ENCODE data around the gene TNFRSF6B. TPM values are rescaled to one million over a fixed set of nuclear protein-coding genes. Genes with fewer than 3 reads are reported as not detected.

Gene TNFRSF6B
- total RNA-seq, 1 experiment from 2014 or later, result 4.6 TPM

DNA sequence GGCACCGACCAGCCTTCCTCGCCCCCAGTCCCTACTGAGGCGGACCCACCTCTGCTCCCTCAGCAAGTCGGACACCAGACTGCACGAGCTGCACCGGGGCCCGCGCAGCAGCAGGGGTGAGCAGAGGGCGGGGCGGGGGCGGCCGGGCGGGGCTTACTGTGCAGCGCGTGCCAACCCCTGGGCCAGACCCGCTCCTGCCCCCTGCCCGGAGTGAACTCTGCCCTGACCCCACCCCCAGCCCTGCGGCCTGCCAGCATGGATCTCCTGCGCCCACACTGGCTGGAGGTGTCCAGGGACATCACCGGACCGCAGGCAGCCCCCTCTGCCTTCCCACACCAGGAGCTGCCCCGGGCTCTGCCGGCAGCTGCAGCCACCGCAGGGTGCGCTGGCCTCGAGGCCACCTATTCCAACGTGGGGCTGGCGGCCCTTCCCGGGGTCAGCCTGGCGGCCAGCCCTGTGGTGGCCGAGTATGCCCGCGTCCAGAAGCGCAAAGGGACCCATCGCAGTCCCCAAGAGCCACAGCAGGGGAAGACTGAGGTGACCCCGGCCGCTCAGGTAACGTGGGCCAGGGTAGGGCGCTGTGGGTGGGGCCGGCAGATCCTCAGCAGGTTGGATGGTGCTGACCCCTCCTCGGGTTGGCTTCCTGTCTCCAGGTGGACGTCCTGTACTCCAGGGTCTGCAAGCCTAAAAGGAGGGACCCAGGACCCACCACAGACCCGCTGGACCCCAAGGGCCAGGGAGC lies 41.7 kb downstream of the TNFRSF6B start:
- peaks cover 26% of the 10 kb centered on the region for H3K4me1 ChIP-seq (ENCODE audit: low read length)
- no peaks in the 10 kb centered on the region for H3K27me3 ChIP-seq (ENCODE audit: low read length)
- H4K20me1 ChIP-seq (ENCODE audit: insufficient read depth, low read depth, low read length), result peaks cover 20% of the 10 kb centered on the region
- no peak overlapping the region for H3K9ac ChIP-seq (ENCODE audit: low read length)
- H3K79me2 ChIP-seq (ENCODE audit: low read length), result no peaks in the 10 kb centered on the region
- DNase-seq, result no peak
- H3K27ac ChIP-seq (ENCODE audit: low read length), result no peak overlapping the region
- H3K9me2 ChIP-seq (replicated peaks; ENCODE audit: insufficient read depth, low read length), result no peaks in the 10 kb centered on the region
- H3K4me3 ChIP-seq (ENCODE audit: low read length), result no peak overlapping the region
- H3K9me3 ChIP-seq (ENCODE audit: low read length), result no peaks in the 10 kb centered on the region
- no peaks in the 10 kb centered on the region; the same call in 1 of the 2 replicates for H3K36me3 ChIP-seq (ENCODE audit: insufficient read depth, low read length)
- H2AFZ ChIP-seq (ENCODE audit: low read length), result no peak overlapping the region
- no peak overlapping the region for H3K4me2 ChIP-seq (ENCODE audit: low read depth, low read length, poor library complexity, severe bottlenecking)

DNA sequence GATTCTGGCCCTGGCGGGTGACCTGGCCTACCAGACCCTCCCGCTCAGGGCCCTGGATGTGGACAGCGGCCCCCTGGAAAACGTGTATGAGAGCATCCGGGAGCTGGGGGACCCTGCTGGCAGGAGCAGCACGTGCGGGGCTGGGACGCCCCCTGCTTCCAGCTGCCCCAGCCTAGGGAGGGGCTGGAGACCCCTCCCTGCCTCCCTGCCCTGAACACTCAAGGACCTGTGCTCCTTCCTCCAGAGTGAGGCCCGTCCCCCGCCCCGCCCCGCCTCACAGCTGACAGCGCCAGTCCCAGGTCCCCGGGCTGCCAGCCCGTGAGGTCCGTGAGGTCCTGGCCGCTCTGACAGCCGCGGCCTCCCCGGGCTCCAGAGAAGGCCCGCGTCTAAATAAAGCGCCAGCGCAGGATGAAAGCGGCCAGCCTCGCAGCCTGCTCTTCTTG lies 42.3 kb downstream of the TNFRSF6B start:
- H3K27ac ChIP-seq (ENCODE audit: low read length), result no peak overlapping the region
- peaks cover 26% of the 10 kb centered on the region for H3K4me1 ChIP-seq (ENCODE audit: low read length)
- H3K4me2 ChIP-seq (ENCODE audit: low read depth, low read length, poor library complexity, severe bottlenecking), result no peak overlapping the region
- no peak overlapping the region for H3K4me3 ChIP-seq (ENCODE audit: low read length)
- H3K9me2 ChIP-seq (replicated peaks; ENCODE audit: insufficient read depth, low read length), result no peaks in the 10 kb centered on the region
- no peaks in the 10 kb centered on the region; the same call in 1 of the 2 replicates for H3K36me3 ChIP-seq (ENCODE audit: insufficient read depth, low read length)
- no peaks in the 10 kb centered on the region for H3K9me3 ChIP-seq (ENCODE audit: low read length)
- H3K9ac ChIP-seq (ENCODE audit: low read length), result no peak overlapping the region
- no peak overlapping the region for H2AFZ ChIP-seq (ENCODE audit: low read length)
- H3K79me2 ChIP-seq (ENCODE audit: low read length), result no peaks in the 10 kb centered on the region
- no peaks in the 10 kb centered on the region for H3K27me3 ChIP-seq (ENCODE audit: low read length)
- DNase-seq, result no peak
- peaks cover 20% of the 10 kb centered on the region for H4K20me1 ChIP-seq (ENCODE audit: insufficient read depth, low read depth, low read length)

DNA sequence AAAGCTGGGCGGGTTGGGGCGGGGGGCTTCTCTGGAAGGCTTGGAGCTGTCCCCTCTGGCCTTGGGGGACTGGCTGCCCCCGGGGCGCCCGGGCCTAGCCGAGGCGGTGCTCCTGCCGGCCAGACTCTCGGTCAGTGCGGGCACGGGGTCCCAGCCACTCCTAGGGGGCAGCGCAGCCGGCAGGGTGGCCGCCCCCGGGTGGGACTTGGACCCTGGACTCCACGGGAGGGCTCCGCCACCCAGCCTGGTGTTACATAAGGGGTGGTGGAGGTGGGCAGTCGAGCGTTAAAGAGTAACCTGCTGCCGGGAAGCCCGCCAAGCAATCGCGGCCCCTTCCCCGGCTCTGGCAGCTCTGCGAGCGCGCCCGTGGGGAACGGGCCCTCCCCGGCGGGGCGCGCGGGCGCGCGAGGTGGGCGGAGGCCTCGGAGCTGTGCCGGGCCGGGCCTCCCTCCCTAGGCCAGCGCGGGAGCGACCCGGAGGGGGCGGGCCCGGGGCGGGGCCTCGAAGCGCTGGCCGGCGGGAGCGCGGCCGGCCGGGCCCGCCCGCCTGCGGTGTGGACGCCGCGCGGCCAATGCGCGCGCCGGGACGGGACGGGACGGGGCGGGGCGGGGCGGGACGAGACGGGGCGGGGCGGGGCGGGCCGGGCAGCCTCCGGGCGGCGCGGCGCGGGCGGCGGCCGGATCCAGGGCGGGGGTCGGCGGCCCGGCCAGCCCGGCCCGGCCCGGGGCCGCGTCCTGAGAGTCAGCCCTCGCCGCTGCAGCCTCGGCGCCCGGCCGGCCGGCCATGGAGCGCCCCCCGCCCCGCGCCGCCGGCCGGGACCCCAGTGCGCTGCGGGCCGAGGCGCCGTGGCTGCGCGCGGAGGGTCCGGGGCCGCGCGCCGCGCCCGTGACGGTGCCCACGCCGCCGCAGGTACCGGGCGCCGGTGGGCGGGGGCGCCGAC lies 42.9 kb downstream of the TNFRSF6B start, which contains the start of gene SLC2A4RG:
SLC2A4RG (plus strand) TSS at position 647 of the 940 bp plus-strand sequence; CDS start at position 784, 137 bp downstream.
- Histone ChIP-seq H3K4me1 (ENCODE audit: low read length) (peaks cover 26% of the 10 kb centered on the region), H3K9me2 (replicated peaks; ENCODE audit: insufficient read depth, low read length) (no peaks in the 10 kb centered on the region), H2AFZ (ENCODE audit: low read length) (no peak within 1 kb of the TSS)

DNA sequence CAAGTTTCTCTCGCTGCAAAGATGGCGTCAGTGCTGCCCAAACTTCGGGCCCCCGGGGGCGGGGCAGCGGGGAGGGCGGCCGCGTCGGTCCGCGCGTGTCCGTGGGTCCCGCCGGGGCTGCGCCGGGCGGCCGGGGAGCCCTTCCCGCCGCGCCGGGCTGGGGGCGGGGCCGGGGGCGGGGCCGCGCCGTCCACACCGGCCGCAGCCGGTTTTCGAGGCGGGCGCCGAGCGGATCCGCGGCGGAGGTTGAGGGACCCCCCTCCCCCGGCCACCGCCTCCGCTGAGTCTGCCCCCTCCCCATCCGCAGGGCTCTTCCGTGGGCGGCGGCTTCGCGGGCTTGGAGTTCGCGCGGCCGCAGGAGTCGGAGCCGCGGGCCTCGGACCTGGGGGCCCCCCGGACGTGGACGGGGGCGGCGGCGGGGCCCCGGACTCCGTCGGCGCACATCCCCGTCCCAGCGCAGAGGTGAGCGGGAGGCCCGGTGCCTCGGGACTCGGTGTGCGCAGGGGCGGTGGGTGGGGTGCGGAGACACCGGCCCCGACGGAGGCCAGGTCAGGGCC lies 43.7 kb downstream of the TNFRSF6B start:
- Histone ChIP-seq H4K20me1 (ENCODE audit: insufficient read depth, low read depth, low read length) (peaks cover 16% of the 10 kb centered on the region), H3K36me3 (ENCODE audit: insufficient read depth, low read length) (no peaks in the 10 kb centered on the region; the same call in 1 of the 2 replicates), H2AFZ (ENCODE audit: low read length) (no peak overlapping the region), H3K9me2 (replicated peaks; ENCODE audit: insufficient read depth, low read length) (no peaks in the 10 kb centered on the region), H3K4me2 (ENCODE audit: low read depth, low read length, poor library complexity, severe bottlenecking) (peak overlapping the region; percentile 77), H3K4me3 (ENCODE audit: low read length) (peak overlapping the region; percentile 65), H3K9ac (ENCODE audit: low read length) (peak overlapping the region; percentile 70), H3K4me1 (ENCODE audit: low read length) (peaks cover 26% of the 10 kb centered on the region), H3K79me2 (ENCODE audit: low read length) (no peaks in the 10 kb centered on the region), H3K9me3 (ENCODE audit: low read length) (no peaks in the 10 kb centered on the region), H3K27ac (ENCODE audit: low read length) (no peak overlapping the region), H3K27me3 (ENCODE audit: low read length) (no peaks in the 10 kb centered on the region)
- DNase-seq, result peak; percentile 59

More for the DNA sequence above, 42.9 kb downstream of the TNFRSF6B start, which contains the start of gene SLC2A4RG:
- Histone ChIP-seq H3K36me3 (ENCODE audit: insufficient read depth, low read length) (no peaks in the 10 kb centered on the region; the same call in 1 of the 2 replicates), H4K20me1 (ENCODE audit: insufficient read depth, low read depth, low read length) (peaks cover 18% of the 10 kb centered on the region), H3K27me3 (ENCODE audit: low read length) (no peaks in the 10 kb centered on the region), H3K9ac (ENCODE audit: low read length) (peak within 1 kb of the TSS; percentile 70), H3K4me3 (ENCODE audit: low read length) (peak within 1 kb of the TSS; percentile 65), H3K4me2 (ENCODE audit: low read depth, low read length, poor library complexity, severe bottlenecking) (peak within 1 kb of the TSS; percentile 77), H3K9me3 (ENCODE audit: low read length) (no peaks in the 10 kb centered on the region), H3K27ac (ENCODE audit: low read length) (no peak within 1 kb of the TSS), H3K79me2 (ENCODE audit: low read length) (no peaks in the 10 kb centered on the region)
- peak; percentile 89 for DNase-seq

DNA sequence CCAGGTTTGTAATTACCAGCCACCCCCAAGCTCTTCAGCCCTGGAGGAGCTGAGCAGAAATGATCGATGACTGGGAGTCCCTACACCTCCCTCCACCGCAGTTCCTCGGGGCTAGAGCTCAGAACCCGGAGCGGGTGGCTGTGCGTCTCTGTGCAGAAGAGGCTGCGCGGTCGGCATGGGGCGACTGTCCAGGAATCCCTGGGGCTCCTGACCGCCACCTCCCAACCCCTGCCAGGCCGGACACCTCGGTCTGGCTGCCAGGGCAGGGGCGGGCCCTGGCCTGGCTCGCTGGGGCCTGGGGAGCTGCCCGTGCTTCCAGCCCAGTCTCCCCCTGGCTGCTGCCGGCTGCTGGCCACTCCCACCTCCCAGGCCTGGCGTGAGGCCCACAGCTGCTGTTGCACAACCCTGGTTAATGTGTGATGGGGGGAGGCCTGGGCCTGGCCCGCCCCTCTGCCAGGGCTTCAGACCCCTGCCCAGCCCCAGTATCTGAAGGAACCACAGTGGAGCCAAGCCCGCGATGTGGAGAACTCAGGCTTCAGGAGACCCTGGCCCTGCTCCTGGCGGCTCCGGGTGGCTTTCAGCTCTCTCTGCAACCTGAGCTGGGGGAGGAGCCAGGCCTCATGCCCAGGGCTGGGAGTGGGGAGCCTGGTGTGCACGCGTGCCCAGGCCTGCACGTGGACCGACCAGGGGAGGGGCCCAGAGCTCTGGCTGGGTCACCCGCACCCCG lies 44.3 kb downstream of the TNFRSF6B start:
- Histone ChIP-seq H3K79me2 (ENCODE audit: low read length) (no peaks in the 10 kb centered on the region), H3K9me2 (replicated peaks; ENCODE audit: insufficient read depth, low read length) (no peaks in the 10 kb centered on the region), H3K9ac (ENCODE audit: low read length) (peak overlapping the region; percentile 70), H4K20me1 (ENCODE audit: insufficient read depth, low read depth, low read length) (peaks cover 13% of the 10 kb centered on the region), H3K4me1 (ENCODE audit: low read length) (peaks cover 26% of the 10 kb centered on the region), H3K4me2 (ENCODE audit: low read depth, low read length, poor library complexity, severe bottlenecking) (peak overlapping the region; percentile 77), H3K36me3 (ENCODE audit: insufficient read depth, low read length) (no peaks in the 10 kb centered on the region; the same call in 1 of the 2 replicates), H3K27me3 (ENCODE audit: low read length) (no peaks in the 10 kb centered on the region), H2AFZ (ENCODE audit: low read length) (no peak overlapping the region), H3K9me3 (ENCODE audit: low read length) (no peaks in the 10 kb centered on the region), H3K4me3 (ENCODE audit: low read length) (peak overlapping the region; percentile 65), H3K27ac (ENCODE audit: low read length) (no peak overlapping the region)
- DNase-seq, result peak; percentile 66

DNA sequence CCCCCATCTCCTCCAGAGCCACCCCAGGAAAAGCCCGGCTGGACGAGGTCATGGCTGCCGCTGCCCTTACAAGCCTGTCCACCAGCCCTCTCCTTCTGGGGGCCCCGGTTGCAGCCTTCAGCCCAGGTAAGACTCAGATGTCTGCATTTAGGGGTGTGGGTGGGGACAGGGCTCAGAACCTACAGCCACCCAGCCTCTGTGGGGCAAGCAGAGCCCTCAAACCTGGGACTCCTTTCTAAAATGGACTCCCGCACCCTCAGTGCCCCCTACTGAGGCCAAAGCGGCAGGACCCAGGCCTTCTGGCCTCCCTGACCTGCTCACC lies 44.9 kb downstream of the TNFRSF6B start:
- H3K9me2 ChIP-seq (replicated peaks; ENCODE audit: insufficient read depth, low read length), result no peaks in the 10 kb centered on the region
- no peak overlapping the region for H2AFZ ChIP-seq (ENCODE audit: low read length)
- no peak overlapping the region for H3K4me3 ChIP-seq (ENCODE audit: low read length)
- peaks cover 24% of the 10 kb centered on the region for H3K4me1 ChIP-seq (ENCODE audit: low read length)
- DNase-seq, result no peak
- no peaks in the 10 kb centered on the region for H3K9me3 ChIP-seq (ENCODE audit: low read length)
- no peak overlapping the region for H3K27ac ChIP-seq (ENCODE audit: low read length)
- H3K36me3 ChIP-seq (ENCODE audit: insufficient read depth, low read length), result no peaks in the 10 kb centered on the region; the same call in 1 of the 2 replicates
- H3K27me3 ChIP-seq (ENCODE audit: low read length), result no peaks in the 10 kb centered on the region
- no peaks in the 10 kb centered on the region for H3K79me2 ChIP-seq (ENCODE audit: low read length)
- H4K20me1 ChIP-seq (ENCODE audit: insufficient read depth, low read depth, low read length), result peaks cover 10% of the 10 kb centered on the region
- H3K9ac ChIP-seq (ENCODE audit: low read length), result no peak overlapping the region
- no peak overlapping the region for H3K4me2 ChIP-seq (ENCODE audit: low read depth, low read length, poor library complexity, severe bottlenecking)

DNA sequence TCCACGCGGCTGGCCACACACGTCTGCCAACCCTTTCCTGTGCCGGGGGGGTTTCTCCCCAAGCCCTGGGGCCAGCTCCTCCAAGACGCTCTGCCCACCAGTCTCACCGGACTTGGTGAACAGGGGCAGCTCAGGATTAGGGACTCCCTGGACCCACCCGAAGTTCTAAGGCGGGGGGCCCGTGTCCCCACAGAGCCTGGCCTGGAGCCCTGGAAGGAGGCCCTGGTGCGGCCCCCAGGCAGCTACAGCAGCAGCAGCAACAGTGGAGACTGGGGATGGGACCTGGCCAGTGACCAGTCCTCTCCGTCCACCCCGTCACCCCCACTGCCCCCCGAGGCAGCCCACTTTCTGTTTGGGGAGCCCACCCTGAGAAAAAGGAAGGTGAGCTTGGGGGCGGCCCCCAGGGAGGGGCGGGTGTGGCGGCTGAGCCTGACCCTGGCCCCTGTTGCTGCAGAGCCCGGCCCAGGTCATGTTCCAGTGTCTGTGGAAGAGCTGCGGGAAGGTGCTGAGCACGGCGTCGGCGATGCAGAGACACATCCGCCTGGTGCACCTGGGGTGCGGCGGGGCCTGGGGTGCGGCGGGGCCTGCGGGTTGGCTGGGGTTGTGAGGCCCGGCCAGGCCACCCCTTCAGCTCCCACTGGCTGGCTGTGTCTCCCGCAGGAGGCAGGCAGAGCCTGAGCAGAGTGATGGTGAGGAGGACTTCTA lies 45.4 kb downstream of the TNFRSF6B start:
- Histone ChIP-seq H3K79me2 (ENCODE audit: low read length) (no peaks in the 10 kb centered on the region), H3K36me3 (ENCODE audit: insufficient read depth, low read length) (no peaks in the 10 kb centered on the region; the same call in 1 of the 2 replicates), H3K27me3 (ENCODE audit: low read length) (no peaks in the 10 kb centered on the region), H3K9me3 (ENCODE audit: low read length) (no peaks in the 10 kb centered on the region), H3K4me3 (ENCODE audit: low read length) (no peak overlapping the region), H2AFZ (ENCODE audit: low read length) (no peak overlapping the region), H3K27ac (ENCODE audit: low read length) (no peak overlapping the region), H3K9me2 (replicated peaks; ENCODE audit: insufficient read depth, low read length) (no peaks in the 10 kb centered on the region), H4K20me1 (ENCODE audit: insufficient read depth, low read depth, low read length) (peaks cover 4% of the 10 kb centered on the region), H3K4me1 (ENCODE audit: low read length) (peaks cover 24% of the 10 kb centered on the region), H3K4me2 (ENCODE audit: low read depth, low read length, poor library complexity, severe bottlenecking) (no peak overlapping the region), H3K9ac (ENCODE audit: low read length) (no peak overlapping the region)
- no peak for DNase-seq

All from Karpas-422 (cell line).